PFSK-1 (cell line): ENCODE data around the gene SMCP.

Experiments
- FOXP2 ChIP-seq: optimal IDR thresholded peaks from 2 replicates; pipeline ENCODE3; 2011; ENCODE audit warnings: borderline replicate concordance, control low read depth, inconsistent platforms; ENCODE audit not compliant: insufficient read depth; ENCODE audit errors: extremely low read length, extremely low read depth
- POLR2AphosphoS5 ChIP-seq: IDR thresholded peaks from 2 replicates; pipeline ENCODE4 v1.6.1; 2012; ENCODE audit warnings: low read depth, mild to moderate bottlenecking, control low read depth, low read length, moderate library complexity
- REST ChIP-seq, 2 experiments: IDR thresholded peaks; 2 replicates each; pipeline versions ENCODE4 v1.6.1 to v1.8.0; 2011 to 2012; ENCODE audit warnings: low read depth in 2 of 2, low read length in 2 of 2, control low read depth in 1 of 2, inconsistent platforms in 1 of 2, mild to moderate bottlenecking in 1 of 2, moderate library complexity in 1 of 2; ENCODE audit not compliant: insufficient read depth in 1 of 2
- SIN3A ChIP-seq: IDR thresholded peaks from 2 replicates; pipeline ENCODE4 v1.6.1; 2012; ENCODE audit warnings: mild to moderate bottlenecking, low read length, moderate library complexity, borderline replicate concordance; ENCODE audit not compliant: insufficient read depth
- TAF1 ChIP-seq: IDR thresholded peaks from 2 replicates; pipeline ENCODE4 v1.6.1; 2012; ENCODE audit warnings: low read length, control low read depth, borderline replicate concordance; ENCODE audit not compliant: insufficient read depth

DNA sequence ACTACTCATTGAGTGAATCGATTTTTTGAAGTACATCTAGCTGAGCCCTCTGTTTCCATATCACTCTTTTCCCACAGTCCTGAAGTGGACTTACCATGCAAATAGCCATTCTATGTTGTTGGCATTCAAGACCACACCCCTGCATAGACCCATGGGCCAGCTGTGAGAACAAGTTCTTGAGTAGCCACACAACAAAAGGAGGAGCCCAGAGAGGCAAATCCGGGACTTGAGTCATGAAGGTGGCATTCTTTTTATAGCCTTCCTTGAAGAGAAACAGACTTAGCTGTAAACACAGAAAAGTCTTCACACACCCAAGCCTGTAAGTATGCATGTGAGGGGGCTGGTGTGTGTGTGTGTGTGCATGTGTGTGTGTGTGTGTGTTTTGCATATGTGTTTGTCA lies 55.1 kb downstream of the SMCP start:
- TF ChIP-seq POLR2AphosphoS5 (no peak), TAF1 (no peak), FOXP2 (no peak), REST (IDR thresholded peaks at IDR 0.05; ENCODE audit: insufficient read depth in 1 of 2, low read depth in 2 of 2, low read length in 2 of 2) (no peak), SIN3A (no peak)
